GM19455 (cell line): ENCODE measurements around the gene CEP97.
"Not testable (repeated sequence)": the region's sequence is repeated elsewhere in the genome, so short reads cannot be mapped to it uniquely, and the experiment has no call there.

Experiments
- ATAC-seq: cut with Tn5 transposase; IDR thresholded peaks from one replicate; pipeline ENCODE4 v1.9.1; 2021; ENCODE audit not compliant: unreplicated experiment

Gene CEP97

DNA sequence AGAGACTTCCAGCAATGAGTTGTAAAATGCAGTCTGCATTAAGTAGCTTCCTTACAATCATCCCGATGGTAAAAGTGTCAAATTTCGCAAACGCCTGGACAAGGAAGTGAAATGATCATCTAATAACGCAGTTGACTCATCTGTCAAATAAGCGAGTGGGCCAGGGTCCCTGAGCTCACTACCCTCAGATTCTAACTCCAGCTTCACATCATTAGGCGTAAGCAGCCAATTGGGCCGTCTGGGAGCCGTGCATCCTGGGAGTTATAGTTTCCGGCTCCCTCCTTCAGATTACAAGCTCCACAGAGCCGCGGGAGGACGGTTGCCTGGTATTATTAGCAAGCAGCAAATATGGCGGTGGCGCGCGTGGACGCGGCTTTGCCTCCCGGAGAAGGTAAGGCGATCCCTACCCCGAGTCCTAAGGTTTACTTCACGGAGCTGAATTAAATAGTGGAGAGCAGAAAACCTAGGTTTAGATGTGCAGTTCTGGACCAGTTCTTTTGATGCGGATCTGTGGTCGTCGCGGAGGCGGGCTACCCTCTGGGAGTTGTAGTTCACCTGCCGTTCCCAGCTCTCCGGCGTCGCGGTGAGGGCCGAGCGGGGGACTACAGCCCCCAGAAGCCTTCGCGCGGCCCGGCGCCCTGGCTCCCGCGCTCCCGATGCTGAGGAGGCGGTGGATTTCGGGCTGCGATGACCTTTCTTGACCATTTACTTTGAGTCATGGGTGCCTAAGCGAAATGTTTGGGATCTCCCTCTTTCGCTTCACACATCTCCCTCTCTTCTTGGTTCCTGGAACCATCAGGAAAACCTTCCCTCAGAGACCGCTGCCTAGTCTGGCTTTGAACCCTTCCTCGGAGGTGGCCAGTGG, at the start of gene CEP97:
CEP97 (plus strand) TSS at position 286 of the 865 bp plus-strand sequence; CDS start at position 349, 63 bp downstream.
- peak; percentile 90 for ATAC-seq

GRCh38 chr3:101675709-101676215, 48.7 kb upstream of the CEP97 start:
- ATAC-seq: no peak

DNA sequence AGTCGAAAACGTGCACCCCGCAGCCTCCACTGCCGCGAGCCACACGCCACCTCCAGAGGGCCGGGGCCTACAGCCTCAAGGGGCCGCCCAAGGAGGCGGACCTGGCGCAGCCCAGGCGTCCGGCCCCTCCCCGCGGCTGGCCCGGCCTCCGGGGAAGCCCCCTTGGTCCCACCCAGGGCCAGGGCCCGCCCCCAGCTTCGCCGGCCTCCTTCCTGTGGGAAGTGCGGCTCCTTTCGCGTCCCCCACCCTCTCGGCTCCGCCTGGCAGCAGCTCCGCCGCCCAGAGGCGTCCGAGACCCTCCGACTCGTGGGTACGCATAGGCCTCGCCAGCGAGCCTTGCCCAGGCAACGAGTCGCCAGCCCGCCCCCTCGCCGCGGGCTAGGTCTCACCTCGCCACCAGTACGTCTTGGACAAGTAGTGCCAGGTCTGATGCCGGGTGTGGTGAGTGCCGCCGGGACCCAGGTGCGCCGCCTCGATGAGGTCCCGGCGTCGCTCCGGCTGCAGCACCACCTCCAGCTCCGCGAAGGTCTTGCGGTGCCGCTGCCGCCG, 48.1 kb upstream of the CEP97 start:
- peak; percentile 87 for ATAC-seq

- ATAC-seq: peak; percentile 66
Observed at GRCh38 chr3:101676765-101677435, 47.5 kb upstream of the CEP97 start, which contains the start of gene ZBTB11. ZBTB11 (minus strand) TSS chr3:101677132; CDS start chr3:101676914, 218 bp downstream.

GRCh38 chr3:101677436-101678286, 46.8 kb upstream of the CEP97 start:
- no peak for ATAC-seq

GRCh38 chr3:101678837-101679236, 45.6 kb upstream of the CEP97 start:
- ATAC-seq: not testable (repeated sequence)

GRCh38 chr3:101680466-101680865, 43.9 kb upstream of the CEP97 start:
- no peak for ATAC-seq

- no peak for ATAC-seq
Observed at GRCh38 chr3:101685050-101685400, 39.4 kb upstream of the CEP97 start.

DNA sequence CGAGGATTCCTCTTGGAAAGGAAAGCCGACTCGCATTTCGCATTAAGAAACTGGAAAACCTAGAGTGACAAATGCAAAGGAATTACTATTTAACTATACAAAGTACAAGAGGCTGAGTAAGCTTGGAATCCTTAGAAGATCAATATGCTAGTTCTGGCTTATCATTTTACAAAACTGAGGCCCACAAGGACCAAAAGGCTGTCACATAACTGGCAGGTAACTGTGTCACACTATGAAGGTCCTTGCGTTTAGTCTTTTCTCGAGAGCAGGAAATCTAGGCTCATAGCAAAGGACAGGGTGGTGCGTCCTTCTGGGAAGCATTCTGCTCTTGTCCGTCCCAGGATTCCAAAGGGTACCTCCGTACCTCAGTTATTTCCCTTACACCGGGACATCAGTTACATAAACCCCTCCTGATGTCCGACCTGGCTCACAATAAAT, 38.5 kb upstream of the CEP97 start:
- peak; percentile 15 for ATAC-seq

DNA sequence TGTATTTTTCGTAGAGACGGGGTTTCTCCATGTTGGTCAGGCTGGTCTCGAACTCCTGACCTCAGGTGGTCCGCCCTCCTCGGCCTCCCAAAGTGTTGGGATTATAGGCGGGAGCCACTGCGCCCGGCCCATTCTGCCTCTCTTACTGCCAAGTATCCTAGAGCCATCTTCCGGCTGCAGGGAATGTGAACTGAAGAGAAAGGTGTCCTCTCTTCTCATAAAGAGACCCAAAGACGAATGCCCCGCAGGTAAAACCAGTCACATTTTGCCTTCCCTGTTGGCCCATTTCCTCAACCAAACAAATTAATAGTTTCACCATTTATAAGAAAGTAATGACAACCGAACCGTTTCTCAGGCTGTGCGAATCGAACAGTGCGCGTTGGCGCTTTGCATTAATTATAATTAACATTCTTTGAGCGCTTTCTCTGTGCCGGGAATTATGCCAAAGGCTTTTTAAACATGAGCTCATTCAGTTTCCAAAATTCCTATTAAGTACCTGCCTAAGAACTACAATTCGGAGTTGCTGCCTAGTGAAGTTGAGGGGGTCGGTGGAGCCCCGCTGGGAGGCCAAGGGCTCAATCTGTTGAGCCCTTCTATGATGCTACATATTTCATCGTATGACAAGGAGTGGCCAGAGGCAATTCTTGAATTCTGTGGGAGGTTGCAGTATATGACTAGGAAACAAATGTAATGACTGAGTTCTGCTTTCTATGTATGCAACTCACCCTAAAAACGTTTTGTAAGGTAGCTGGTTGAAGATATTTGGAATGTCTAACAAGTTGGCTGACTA, 37.1 kb upstream of the CEP97 start:
- no peak for ATAC-seq

DNA sequence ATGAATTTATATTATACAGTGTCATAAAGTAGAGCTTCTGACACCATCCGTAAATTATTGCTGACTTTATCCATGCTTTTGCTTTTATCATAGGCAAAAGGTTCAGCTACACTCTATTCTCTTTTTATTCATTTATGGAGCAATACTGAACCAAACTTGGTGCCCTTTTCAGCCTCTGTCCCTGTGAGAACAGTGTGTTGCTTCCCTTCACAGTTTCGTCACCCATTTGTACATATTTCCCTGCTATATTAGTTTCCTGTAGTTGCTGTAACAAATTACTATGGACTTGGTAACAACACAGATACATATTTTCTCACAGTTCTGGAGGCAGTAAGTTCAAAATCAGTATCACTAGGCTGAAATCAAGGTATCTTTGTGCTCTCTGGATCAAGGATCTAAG, 35.1 kb upstream of the CEP97 start:
- ATAC-seq: no peak

GRCh38 chr3:101690972-101691371, 33.4 kb upstream of the CEP97 start:
- no peak for ATAC-seq

- not testable (repeated sequence) for ATAC-seq
Observed at GRCh38 chr3:101691685-101692671, 32.4 kb upstream of the CEP97 start.

GRCh38 chr3:101693540-101693939, 30.9 kb upstream of the CEP97 start:
- ATAC-seq: peak; percentile 94

DNA sequence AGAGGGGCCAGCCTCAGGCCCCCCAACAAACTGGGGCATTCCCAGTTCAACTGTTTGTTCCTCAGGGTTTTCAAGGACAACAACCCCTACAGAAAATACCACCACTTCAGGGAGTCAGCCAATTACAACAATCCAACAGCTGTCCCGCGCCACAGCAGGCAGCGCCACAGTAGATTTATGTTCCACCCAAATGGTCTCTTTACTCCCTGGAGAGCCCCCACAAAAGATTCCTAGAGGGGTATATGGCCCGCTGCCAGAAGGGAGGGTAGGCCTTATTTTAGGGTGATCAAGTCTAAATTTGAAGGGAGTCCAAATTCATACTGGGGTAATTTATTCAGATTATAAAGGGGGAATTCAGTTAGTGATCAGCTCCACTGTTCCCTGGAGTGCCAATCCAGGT, 29.6 kb upstream of the CEP97 start:
- ATAC-seq: not testable (repeated sequence)

DNA sequence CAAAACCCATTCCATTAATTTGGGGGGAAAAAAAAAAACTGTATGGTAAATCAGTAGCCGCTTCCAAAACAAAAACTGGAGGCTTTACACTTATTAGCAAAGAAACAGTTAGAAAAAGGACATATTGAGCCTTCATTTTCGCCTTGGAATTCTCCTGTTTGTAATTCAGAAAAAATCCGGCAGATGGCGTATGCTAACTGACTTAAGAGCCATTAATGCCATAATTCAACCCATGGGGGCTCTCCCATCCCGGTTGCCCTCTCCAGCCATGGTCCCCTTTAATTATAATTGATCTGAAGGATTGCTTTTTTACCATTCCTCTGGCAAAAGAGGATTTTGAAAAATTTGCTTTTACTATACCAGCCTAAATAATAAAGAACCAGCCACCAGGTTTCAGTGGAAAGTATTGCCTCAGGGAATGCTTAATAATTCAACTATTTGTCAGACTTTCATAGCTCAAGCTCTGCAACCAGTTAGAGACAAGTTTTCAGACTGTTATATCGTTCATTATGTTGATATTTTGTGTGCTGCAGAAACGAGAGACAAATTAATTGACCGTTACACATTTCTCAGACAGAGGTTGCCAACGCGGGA, 28.5 kb upstream of the CEP97 start:
- no peak for ATAC-seq

DNA sequence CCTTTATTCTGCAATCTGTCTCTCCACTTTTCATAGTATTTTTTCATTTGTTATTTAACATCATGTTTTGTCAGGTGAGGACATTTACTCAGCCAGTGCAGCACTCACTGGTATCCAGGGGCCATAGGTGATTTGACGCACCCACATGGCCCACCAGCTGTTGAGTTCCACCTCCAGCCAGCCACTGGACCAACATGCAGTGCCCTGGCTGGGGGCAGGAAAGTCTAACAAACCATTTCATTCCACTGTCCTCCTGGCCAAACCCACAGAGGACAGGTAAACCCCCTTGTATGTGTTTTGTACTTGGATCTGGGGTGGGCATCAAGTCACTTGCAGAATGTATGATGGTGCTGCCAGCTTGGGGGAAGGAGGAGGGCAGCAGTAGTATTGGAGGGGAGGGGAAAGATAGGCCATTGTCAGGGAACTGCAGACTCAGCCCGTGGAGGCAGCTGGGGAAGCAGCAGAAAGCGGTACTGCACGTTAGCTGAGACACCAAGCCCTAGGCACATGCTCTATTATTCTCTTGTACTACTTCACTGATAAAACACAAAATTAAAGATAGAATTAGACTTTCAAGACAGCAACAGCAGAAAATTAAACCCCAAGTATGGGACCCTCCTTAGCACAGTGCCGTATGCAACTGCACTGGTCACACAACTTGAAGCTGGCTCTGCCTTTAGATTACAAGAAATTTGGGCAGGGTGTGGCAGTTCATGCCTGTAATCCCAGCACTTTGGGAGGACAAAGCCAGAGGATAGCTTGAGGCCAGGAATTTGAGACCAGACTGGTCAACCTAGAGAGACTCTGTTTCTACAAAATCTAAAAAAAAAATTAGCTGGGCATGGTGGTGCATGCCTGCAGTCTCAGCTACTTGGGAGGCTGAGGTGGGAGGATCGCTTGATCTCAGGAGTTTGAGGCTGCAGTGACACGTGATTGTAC, 22.4 kb upstream of the CEP97 start:
- no peak for ATAC-seq
